SJCRH30 (cell line): ENCODE results near the gene IGFBP3. TPM values are rescaled to one million over a fixed set of nuclear protein-coding genes. Genes with fewer than 3 reads are reported as not detected.

Source experiments
- DNase-seq, 2 experiments: peaks; one replicate each; pipeline ENCODE4 v3.0.0-alpha.2; 2015 to 2020
- H3K27ac ChIP-seq: fragments of 250-450 bp; sonication (Bioruptor Pico); 2 replicates; pipeline ENCODE4 v1.5.1; 2020; ENCODE audit warnings: mild to moderate bottlenecking, moderate library complexity
- H3K27me3 ChIP-seq: fragments of 250-450 bp; sonication (Bioruptor Pico); 2 replicates; pipeline ENCODE4 v1.5.1; 2020; ENCODE audit warnings: mild to moderate bottlenecking, moderate library complexity
- H3K36me3 ChIP-seq: fragments of 250-450 bp; sonication (Bioruptor Pico); 2 replicates; pipeline ENCODE4 v1.5.1; 2020; ENCODE audit warnings: mild to moderate bottlenecking, moderate library complexity
- H3K4me1 ChIP-seq: fragments of 250-450 bp; sonication (Bioruptor Pico); 2 replicates; pipeline ENCODE4 v1.5.1; 2020; ENCODE audit warnings: mild to moderate bottlenecking, moderate library complexity
- H3K4me3 ChIP-seq: fragments of 250-450 bp; sonication (Bioruptor Pico); 2 replicates; pipeline ENCODE4 v1.5.1; 2020; ENCODE audit warnings: mild to moderate bottlenecking, moderate library complexity
- H3K9me3 ChIP-seq: fragments of 250-450 bp; sonication (Bioruptor Pico); replicated peaks from 2 replicates; pipeline ENCODE4 v1.5.1; 2020; ENCODE audit warnings: mild to moderate bottlenecking, moderate library complexity
- total RNA-seq: library from RNA; depleted of rRNA; stranded (reverse); fragments of >200 nt; shearing (Covaris generic); gene quantifications from 2 replicates; pipeline ENCODE4 v1.2.3, GENCODE V29; 2014

IGFBP3 gene
- total RNA-seq, 1 experiment from 2014 or later = not detected

GRCh38 chr7:45938626-45939302 lies 17.7 kb upstream of the IGFBP3 start:
- no peaks in the 10 kb centered on the region for H3K27me3 ChIP-seq
- H3K4me3 ChIP-seq = no peak overlapping the region

GRCh38 chr7:45937862-45938261 lies 16.8 kb upstream of the IGFBP3 start:
- Histone ChIP-seq H3K27ac (no peak overlapping the region), H3K27me3 (no peaks in the 10 kb centered on the region), H3K36me3 (no peaks in the 10 kb centered on the region), H3K4me3 (no peak overlapping the region), H3K4me1 (no peaks in the 10 kb centered on the region), H3K9me3 (no peaks in the 10 kb centered on the region)
- DNase-seq = no peak

More at GRCh38 chr7:45938626-45939302, 17.7 kb upstream of the IGFBP3 start:
- no peaks in the 10 kb centered on the region for H3K9me3 ChIP-seq
- no peaks in the 10 kb centered on the region for H3K36me3 ChIP-seq
- no peaks in the 10 kb centered on the region for H3K4me1 ChIP-seq
- peak in 1 of 2 experiments; percentile 24 for DNase-seq
- no peak overlapping the region for H3K27ac ChIP-seq

GRCh38 chr7:45937301-45937700 lies 16.2 kb upstream of the IGFBP3 start:
- H3K4me3 ChIP-seq = no peak overlapping the region
- DNase-seq = peak; percentile 15 to 47
- H3K36me3 ChIP-seq = no peaks in the 10 kb centered on the region
- H3K27ac ChIP-seq = no peak overlapping the region
- no peaks in the 10 kb centered on the region for H3K4me1 ChIP-seq
- H3K27me3 ChIP-seq = no peaks in the 10 kb centered on the region
- H3K9me3 ChIP-seq = no peaks in the 10 kb centered on the region

- Histone ChIP-seq H3K4me1 (no peaks in the 10 kb centered on the region), H3K27me3 (no peaks in the 10 kb centered on the region), H3K9me3 (no peaks in the 10 kb centered on the region), H3K4me3 (no peak overlapping the region), H3K27ac (no peak overlapping the region), H3K36me3 (no peaks in the 10 kb centered on the region)
- no peak for DNase-seq
These were observed 9.9 kb upstream of the IGFBP3 start for GRCh38 chr7:45930967-45931366.

- DNase-seq = no peak
- Histone ChIP-seq H3K27me3 (no peaks in the 10 kb centered on the region), H3K4me1 (peaks cover 2% of the 10 kb centered on the region; the same call in 1 of the 2 replicates), H3K27ac (no peak overlapping the region), H3K9me3 (no peaks in the 10 kb centered on the region), H3K4me3 (no peak overlapping the region), H3K36me3 (no peaks in the 10 kb centered on the region)
These were observed 6.6 kb upstream of the IGFBP3 start for GRCh38 chr7:45927721-45928120.

- no peak overlapping the region for H3K4me3 ChIP-seq
- peaks cover 2% of the 10 kb centered on the region; the same call in 1 of the 2 replicates for H3K4me1 ChIP-seq
- H3K27ac ChIP-seq = no peak overlapping the region
- no peaks in the 10 kb centered on the region for H3K9me3 ChIP-seq
- no peaks in the 10 kb centered on the region for H3K36me3 ChIP-seq
- DNase-seq = peak; percentile 36 to 46
- H3K27me3 ChIP-seq = no peaks in the 10 kb centered on the region
These were observed 3.2 kb upstream of the IGFBP3 start for GRCh38 chr7:45924283-45924682.

- Histone ChIP-seq H3K36me3 (no peaks in the 10 kb centered on the region), H3K4me1 (peaks cover 2% of the 10 kb centered on the region; the same call in 1 of the 2 replicates), H3K27ac (no peak overlapping the region), H3K27me3 (no peaks in the 10 kb centered on the region), H3K9me3 (no peaks in the 10 kb centered on the region), H3K4me3 (no peak overlapping the region)
- DNase-seq = no peak
These were observed 2.7 kb upstream of the IGFBP3 start for GRCh38 chr7:45923818-45924217.

GRCh38 chr7:45923290-45923689 lies 2.2 kb upstream of the IGFBP3 start:
- Histone ChIP-seq H3K4me1 (peaks cover 2% of the 10 kb centered on the region; the same call in 1 of the 2 replicates), H3K27ac (no peak overlapping the region), H3K4me3 (no peak overlapping the region; the same call in 1 of the 2 replicates), H3K9me3 (no peaks in the 10 kb centered on the region), H3K27me3 (no peaks in the 10 kb centered on the region), H3K36me3 (no peaks in the 10 kb centered on the region)
- peak; percentile 60 to 77 for DNase-seq

GRCh38 chr7:45922810-45923209 lies 1.7 kb upstream of the IGFBP3 start:
- no peaks in the 10 kb centered on the region for H3K27me3 ChIP-seq
- peak overlapping the region; percentile 8 for H3K4me3 ChIP-seq
- no peak for DNase-seq
- no peak overlapping the region for H3K27ac ChIP-seq
- H3K36me3 ChIP-seq = no peaks in the 10 kb centered on the region
- no peaks in the 10 kb centered on the region for H3K9me3 ChIP-seq
- peaks cover 2% of the 10 kb centered on the region; the same call in 1 of the 2 replicates for H3K4me1 ChIP-seq

GRCh38 chr7:45921699-45922519 lies 837 bp upstream of the IGFBP3 start:
- peak overlapping the region; percentile 8 for H3K4me3 ChIP-seq
- no peaks in the 10 kb centered on the region for H3K27me3 ChIP-seq
- no peaks in the 10 kb centered on the region for H3K9me3 ChIP-seq
- no peaks in the 10 kb centered on the region for H3K36me3 ChIP-seq
- H3K27ac ChIP-seq = no peak overlapping the region
- peak; percentile 40 to 67 for DNase-seq
- peaks cover 2% of the 10 kb centered on the region; the same call in 1 of the 2 replicates for H3K4me1 ChIP-seq

- Histone ChIP-seq H3K9me3 (no peaks in the 10 kb centered on the region), H3K27ac (no peak overlapping the region), H3K4me1 (peaks cover 2% of the 10 kb centered on the region; the same call in 1 of the 2 replicates), H3K36me3 (no peaks in the 10 kb centered on the region), H3K4me3 (no peak overlapping the region), H3K27me3 (no peaks in the 10 kb centered on the region)
- DNase-seq = no peak
These were observed 268 bp upstream of the IGFBP3 start for GRCh38 chr7:45921381-45921698.

GRCh38 chr7:45919993-45920459 lies 1.0 kb downstream of the IGFBP3 start:
- Histone ChIP-seq H3K4me1 (peaks cover 2% of the 10 kb centered on the region; the same call in 1 of the 2 replicates), H3K27me3 (no peaks in the 10 kb centered on the region), H3K4me3 (no peak overlapping the region), H3K9me3 (no peaks in the 10 kb centered on the region), H3K36me3 (no peaks in the 10 kb centered on the region), H3K27ac (no peak overlapping the region)
- DNase-seq = no peak

GRCh38 chr7:45919231-45919784 lies 1.8 kb downstream of the IGFBP3 start:
- Histone ChIP-seq H3K36me3 (no peaks in the 10 kb centered on the region), H3K27me3 (no peaks in the 10 kb centered on the region), H3K9me3 (no peaks in the 10 kb centered on the region), H3K4me3 (no peak overlapping the region), H3K4me1 (peaks cover 2% of the 10 kb centered on the region; the same call in 1 of the 2 replicates), H3K27ac (no peak overlapping the region)
- DNase-seq = peak in 1 of 2 experiments; percentile 33

GRCh38 chr7:45918556-45918955 lies 2.5 kb downstream of the IGFBP3 start:
- Histone ChIP-seq H3K36me3 (no peaks in the 10 kb centered on the region), H3K27me3 (no peaks in the 10 kb centered on the region), H3K4me1 (peaks cover 2% of the 10 kb centered on the region; the same call in 1 of the 2 replicates), H3K4me3 (no peak overlapping the region), H3K27ac (no peak overlapping the region), H3K9me3 (no peaks in the 10 kb centered on the region)
- DNase-seq = no peak

GRCh38 chr7:45917658-45918057 lies 3.4 kb downstream of the IGFBP3 start:
- no peaks in the 10 kb centered on the region for H3K27me3 ChIP-seq
- H3K36me3 ChIP-seq = no peaks in the 10 kb centered on the region
- no peak overlapping the region for H3K27ac ChIP-seq
- no peak overlapping the region for H3K4me3 ChIP-seq
- peak; percentile 70 to 83 for DNase-seq
- H3K9me3 ChIP-seq = no peaks in the 10 kb centered on the region
- H3K4me1 ChIP-seq = no peaks in the 10 kb centered on the region; the same call in 1 of the 2 replicates
